WTC11 (cell line): Measurements from ENCODE around the gene PCIF1. TPM values are rescaled to one million over a fixed set of nuclear protein-coding genes. Genes with fewer than 3 reads are reported as not detected.

ENCODE experiments used
- ATAC-seq: fragments of 200-7000 bp; cut with Tn5 transposase; 2 replicates; pipeline ENCODE4 v1.10.0; 2021; ENCODE audit warnings: mild to moderate bottlenecking, moderate library complexity
- CTCF ChIA-PET: fragments of 300-600 bp; sonication (Branson Sonifier 250); formaldehyde crosslinking; loops from one replicate; lab custom pipeline; 2021; ENCODE audit warnings: antibody characterized with exemption; lab: Charles Lee
- POLR2A ChIA-PET: fragments of 350-600 bp; sonication (Branson Sonifier 250); formaldehyde crosslinking; loops from one replicate; lab custom pipeline; 2021; ENCODE audit warnings: antibody characterized with exemption; lab: Charles Lee
- DNase-seq: peaks from one replicate; pipeline ENCODE4 v3.0.0; 2021; ENCODE audit warnings: low spot score
- H3K27ac Mint-ChIP-seq: 2 replicates; pipeline ENCODE4 v1.8.0; 2021; ENCODE audit warnings: mixed read lengths
- H3K27me3 Mint-ChIP-seq: 2 replicates; pipeline ENCODE4 v1.8.0; 2021; ENCODE audit warnings: low read depth, mild to moderate bottlenecking, moderate library complexity, mixed read lengths
- H3K36me3 Mint-ChIP-seq: 2 replicates; pipeline ENCODE4 v1.8.0; 2021; ENCODE audit warnings: mixed read lengths
- H3K4me1 Mint-ChIP-seq: 2 replicates; pipeline ENCODE4 v1.8.0; 2022; ENCODE audit warnings: mixed read lengths
- H3K4me3 Mint-ChIP-seq: 2 replicates; pipeline ENCODE4 v1.8.0; 2021; ENCODE audit warnings: mild to moderate bottlenecking, moderate library complexity, mixed read lengths
- H3K9me3 Mint-ChIP-seq: 2 replicates; pipeline ENCODE4 v1.8.0; 2021; ENCODE audit warnings: mixed read lengths
- ARID4B ChIP-seq: sonication (generic); formaldehyde crosslinking; IDR thresholded peaks from 2 replicates; pipeline ENCODE4 v1.8.0; 2023; ENCODE audit warnings: missing genetic modification reagents, mild to moderate bottlenecking, borderline replicate concordance
- ATF2 ChIP-seq: sonication (generic); formaldehyde crosslinking; IDR thresholded peaks from 2 replicates; pipeline ENCODE4 v1.8.1; 2022; ENCODE audit warnings: low read depth, missing genetic modification reagents, borderline replicate concordance
- ERG ChIP-seq: fragments of 250-450 bp; sonication (Bioruptor Pico); IDR thresholded peaks from 2 replicates; pipeline ENCODE4 v1.8.0; 2021; ENCODE audit warnings: mild to moderate bottlenecking
- GABPB1 ChIP-seq: sonication (generic); formaldehyde crosslinking; IDR thresholded peaks from 2 replicates; pipeline ENCODE4 v1.8.1; 2023; ENCODE audit warnings: mild to moderate bottlenecking, missing genetic modification reagents
- MLX ChIP-seq: sonication (generic); formaldehyde crosslinking; IDR thresholded peaks from 2 replicates; pipeline ENCODE4 v1.8.1; 2023; ENCODE audit warnings: mild to moderate bottlenecking, missing genetic modification reagents, moderate library complexity
- TEAD1 ChIP-seq: sonication (generic); formaldehyde crosslinking; IDR thresholded peaks from 2 replicates; pipeline ENCODE4 v1.8.0; 2022; ENCODE audit warnings: mild to moderate bottlenecking, missing genetic modification reagents
- ZNF138 ChIP-seq: sonication (generic); formaldehyde crosslinking; conservative IDR thresholded peaks from 2 replicates; pipeline ENCODE4 v1.8.1; 2022; ENCODE audit warnings: mild to moderate bottlenecking, moderate library complexity, missing genetic modification reagents
- ZNF317 ChIP-seq: sonication (generic); formaldehyde crosslinking; IDR thresholded peaks from 2 replicates; pipeline ENCODE4 v1.8.1; 2023; ENCODE audit warnings: low read depth, mild to moderate bottlenecking, moderate library complexity, missing genetic modification reagents, borderline replicate concordance
- ZNF425 ChIP-seq: fragments of 250-450 bp; sonication (Bioruptor Pico); conservative IDR thresholded peaks from 2 replicates; pipeline ENCODE4 v1.9.0; 2021; ENCODE audit warnings: mild to moderate bottlenecking
- ZSCAN18 ChIP-seq: fragments of 250-450 bp; sonication (Bioruptor Pico); IDR thresholded peaks from 2 replicates; pipeline ENCODE4 v2.1.2; 2022; ENCODE audit warnings: mild to moderate bottlenecking, moderate library complexity
- total RNA-seq: library from RNA; stranded (reverse); gene quantifications from 3 replicates; pipeline ENCODE4 v1.2.3, GENCODE V29; 2021

PCIF1 gene
- total RNA-seq, 1 experiment from 2014 or later = 42.2 TPM

GRCh38 chr20:45924391-45925261 lies 9.9 kb upstream of the PCIF1 start (continued):
- TF ChIP-seq ZNF425 (CRISPR knock-in tag) = no peak
- no peak for TF ChIP-seq ERG
- no peak for TF ChIP-seq ZNF317 (CRISPR knock-in tag)
- TF ChIP-seq, all 79 proteins: peak for 0

- Mint-ChIP-seq H3K27me3 (no peaks in the 10 kb centered on the region), H3K9me3 (no peaks in the 10 kb centered on the region), H3K36me3 (no peaks in the 10 kb centered on the region), H3K4me1 (peaks cover 6% of the 10 kb centered on the region; the same call in 1 of the 2 replicates), H3K27ac (peak overlapping the region; percentile 32; the same call in 1 of the 2 replicates), H3K4me3 (no peak overlapping the region)
- no peak for ATAC-seq
- ChIA-PET POLR2A (interaction anchor here (1.1 kb wide), 1 partner anchor 8 kb away, joined by 3 read pairs; no protein-coding TSS in a partner anchor), CTCF (interaction anchor here (0.8 to 1.5 kb wide), 4 partner anchors 10 to 86 kb away, joined by 3 to 4 read pairs (median 3); no protein-coding TSS in a partner anchor)
- TF ChIP-seq MLX (CRISPR knock-in tag) (no peak), ZNF138 (no peak), ARID4B (CRISPR knock-in tag) (no peak), ATF2 (CRISPR knock-in tag) (no peak), ZSCAN18 (CRISPR knock-in tag) (no peak), TEAD1 (CRISPR knock-in tag) (no peak), GABPB1 (0 out of 2 replicates have a peak, but pooled peaks have one; percentile 6)
- no peak for DNase-seq
These were observed 8.5 kb upstream of the PCIF1 start for GRCh38 chr20:45925821-45926506.
